ENCODE results near the gene CPA5.

- TF ChIP-seq PRDM15 (CRISPR knock-in tag; IDR thresholded peaks at IDR 0.05), result no peak
- no peak for TF ChIP-seq NFYB (IDR thresholded peaks at IDR 0.05; ENCODE audit: insufficient read depth, low read depth, low read length)
- no peak for TF ChIP-seq EZH2 (IDR thresholded peaks at IDR 0.05; ENCODE audit: borderline replicate concordance, control insufficient read depth, low read depth, low read length)
- no peak for TF ChIP-seq POLR2A (IDR thresholded peaks at IDR 0.05; ENCODE audit: low read depth, low read length)
- TF ChIP-seq NR2C2 (IDR thresholded peaks at IDR 0.05; ENCODE audit: borderline replicate concordance, control insufficient read depth, insufficient read length, low read depth), result no peak
- TF ChIP-seq CTCF (IDR thresholded peaks at IDR 0.05 in 2 of 3, conservative IDR thresholded peaks at IDR 0.05 in 1 of 3; ENCODE audit: control insufficient read depth in 2 of 3, extremely low read depth in 1 of 3, insufficient read depth in 1 of 3, low read depth in 3 of 3, low read length in 3 of 3), result no peak
Observed at GRCh38 chr7:130405003-130405402, 60.4 kb downstream of the CPA5 start.

Data from GM12878 (cell line).